HS-5 (cell line): ENCODE measurements around the gene ADSL.

Source experiments
- DNase-seq: peaks from one replicate; pipeline ENCODE4 v3.0.0-alpha.2; 2012; ENCODE audit warnings: low read depth

The ADSL gene

GRCh38 chr22:40405178-40406062 is 59.1 kb downstream of the ADSL start:
- no peak for DNase-seq

GRCh38 chr22:40406063-40406890 is 60.0 kb downstream of the ADSL start:
- no peak for DNase-seq

- no peak for DNase-seq
Observed at GRCh38 chr22:40407021-40407761, 60.9 kb downstream of the ADSL start.

- DNase-seq, result no peak
Observed at GRCh38 chr22:40407831-40408717, 61.8 kb downstream of the ADSL start.

GRCh38 chr22:40408718-40409612 is 62.7 kb downstream of the ADSL start:
- no peak for DNase-seq

- DNase-seq, result no peak
Observed at GRCh38 chr22:40409613-40410113, 63.4 kb downstream of the ADSL start.

- no peak for DNase-seq
Observed at GRCh38 chr22:40410272-40410671, 64.0 kb downstream of the ADSL start.

- no peak for DNase-seq
Observed at GRCh38 chr22:40410731-40411505, 64.6 kb downstream of the ADSL start.

- no peak for DNase-seq
Observed at GRCh38 chr22:40411506-40411861, 65.2 kb downstream of the ADSL start.

- no peak for DNase-seq
Observed at GRCh38 chr22:40412441-40412840, 66.1 kb downstream of the ADSL start.

GRCh38 chr22:40413873-40414272 is 67.6 kb downstream of the ADSL start:
- no peak for DNase-seq

- DNase-seq, result no peak
Observed at GRCh38 chr22:40414311-40414710, 68.0 kb downstream of the ADSL start.

GRCh38 chr22:40414838-40415505 is 68.7 kb downstream of the ADSL start:
- no peak for DNase-seq

GRCh38 chr22:40415531-40416266 is 69.4 kb downstream of the ADSL start:
- DNase-seq, result no peak

- DNase-seq, result no peak
Observed at GRCh38 chr22:40416267-40416570, 69.9 kb downstream of the ADSL start.

- DNase-seq, result no peak
Observed at GRCh38 chr22:40416636-40417035, 70.3 kb downstream of the ADSL start.

- no peak for DNase-seq
Observed at GRCh38 chr22:40417041-40417440, 70.7 kb downstream of the ADSL start.

- no peak for DNase-seq
Observed at GRCh38 chr22:40417881-40418280, 71.6 kb downstream of the ADSL start.
